NCI-H2081 (cell line): Measurements from ENCODE around the gene SPACA5.
A peak's percentile ranks its signal among the peaks of the same experiment; 100 is the strongest.
"Not testable (repeated sequence)": the region's sequence is repeated elsewhere in the genome, so short reads cannot be mapped to it uniquely, and the experiment has no call there.

ENCODE experiments used
- DNase-seq, 2 experiments: peaks; one replicate each; lab custom pipeline; 2025; lab: John Stamatoyannopoulos, UW

SPACA5 gene

GRCh38 chrX:48006688-48007087 lies at the start of gene SPACA5:
TSS of gene SPACA5 (plus strand) at chrX:48006988. CDS start at chrX:48007803, 815 bp downstream.
- DNase-seq, result not testable (repeated sequence)

- not testable (repeated sequence) for DNase-seq
These were observed 48.6 kb upstream of the SPACA5 start for GRCh38 chrX:47958206-47958605.

GRCh38 chrX:47958761-47959342 lies 47.9 kb upstream of the SPACA5 start:
- DNase-seq, result no peak

DNA sequence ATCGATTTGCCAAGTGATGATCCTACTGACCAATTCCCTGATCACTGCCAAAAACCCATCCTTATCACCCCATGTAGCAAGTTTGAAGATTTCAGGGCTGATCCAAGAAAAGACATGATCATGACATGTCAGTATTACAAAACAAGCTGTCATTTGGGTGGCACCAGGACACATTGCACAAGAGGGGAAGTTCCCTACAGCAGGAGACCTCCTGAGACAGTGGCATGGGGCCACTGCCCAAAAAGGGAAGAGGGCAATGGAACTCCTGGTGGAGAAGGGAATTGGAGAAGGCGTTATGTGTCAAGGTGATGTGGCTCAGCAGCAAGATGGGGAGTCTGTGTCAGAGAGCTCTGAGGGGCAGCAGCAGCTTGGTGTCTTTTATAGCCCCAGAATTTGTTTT lies 46.4 kb upstream of the SPACA5 start:
- no peak for DNase-seq

- DNase-seq, result not testable (repeated sequence)
These were observed 45.0 kb upstream of the SPACA5 start for GRCh38 chrX:47961830-47962229.

DNA sequence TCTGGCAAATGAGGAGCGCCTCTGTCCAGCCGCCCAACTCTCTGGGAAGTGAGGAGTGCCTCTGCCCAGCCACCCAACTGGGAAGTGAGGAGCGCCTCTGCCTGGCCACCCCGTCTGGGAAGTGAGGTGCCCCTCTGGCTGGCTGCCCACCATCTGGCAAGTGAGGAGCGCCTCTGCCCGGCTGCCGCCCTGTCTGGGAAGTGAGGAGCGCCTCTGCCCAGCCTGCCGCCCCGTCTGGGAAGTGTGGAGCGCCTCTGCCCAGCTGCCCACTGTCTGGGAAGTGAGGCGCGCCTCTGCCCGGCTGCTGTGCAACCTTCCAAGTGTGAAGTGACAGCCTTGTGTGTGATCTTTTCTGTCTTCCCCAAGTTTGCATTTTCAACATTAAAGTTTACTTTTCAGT lies 41.3 kb upstream of the SPACA5 start:
- not testable (repeated sequence) for DNase-seq

DNA sequence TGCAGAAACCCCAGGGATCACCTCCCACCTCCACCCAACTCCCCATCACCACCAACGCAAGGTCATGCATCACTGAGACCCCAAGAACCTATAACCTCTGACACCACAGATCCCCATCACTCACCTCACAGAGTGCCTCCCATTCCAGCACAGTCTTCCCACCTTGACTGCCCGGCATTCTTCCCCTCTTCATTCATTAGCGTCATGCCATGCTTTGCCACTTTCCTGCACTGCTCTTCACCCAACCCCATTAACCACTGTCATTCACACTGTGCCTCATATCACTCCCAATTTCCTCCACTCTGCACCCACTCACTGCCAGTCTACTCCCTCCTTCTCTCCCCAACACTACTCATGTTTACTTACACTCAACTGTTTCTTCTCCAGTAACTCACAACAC lies 33.6 kb upstream of the SPACA5 start:
- no peak for DNase-seq

DNA sequence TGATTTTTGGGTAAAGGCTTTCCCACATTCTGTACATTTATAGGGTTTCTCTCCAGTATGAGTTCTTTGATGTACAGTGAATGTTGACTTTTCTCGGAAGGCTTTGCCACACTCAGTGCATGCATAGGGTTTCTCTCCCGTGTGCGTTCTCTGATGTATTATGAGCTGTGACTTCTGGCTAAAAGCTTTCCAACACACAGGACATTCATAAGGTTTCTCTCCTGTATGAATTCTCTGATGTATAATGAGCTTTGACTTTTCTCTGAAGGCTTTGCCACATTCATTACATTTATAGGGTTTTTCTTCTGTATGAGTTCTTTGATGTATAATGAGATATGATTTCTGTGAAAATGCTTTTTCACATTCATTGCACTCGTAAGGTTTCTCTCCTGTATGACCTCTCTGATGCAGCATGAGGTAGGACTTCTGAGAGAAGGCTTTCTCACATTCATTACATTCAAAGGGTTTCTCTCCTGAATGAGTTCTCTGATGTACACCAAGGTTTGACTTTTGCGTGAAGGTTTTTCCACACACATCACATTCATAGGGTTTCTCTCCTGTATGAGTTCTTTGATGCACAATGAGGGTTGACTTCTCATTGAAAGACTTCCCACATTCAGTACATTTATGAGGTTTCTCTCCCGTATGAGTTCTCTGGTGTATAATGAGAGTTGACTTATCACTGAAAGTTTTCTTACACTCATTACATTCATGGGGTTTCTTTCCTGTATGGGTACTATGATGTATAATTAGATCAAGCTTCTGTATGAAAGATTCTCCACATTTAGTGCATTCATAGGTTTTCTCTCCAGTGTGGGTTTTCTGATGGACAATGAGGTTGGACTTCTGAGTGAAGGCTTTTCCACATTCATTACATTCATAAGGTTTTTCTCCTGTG lies 30.3 kb upstream of the SPACA5 start:
- no peak for DNase-seq

GRCh38 chrX:47991263-47992094 lies 15.3 kb upstream of the SPACA5 start:
- DNase-seq, result no peak

- no peak for DNase-seq
These were observed 14.8 kb upstream of the SPACA5 start for GRCh38 chrX:47992095-47992380.

DNA sequence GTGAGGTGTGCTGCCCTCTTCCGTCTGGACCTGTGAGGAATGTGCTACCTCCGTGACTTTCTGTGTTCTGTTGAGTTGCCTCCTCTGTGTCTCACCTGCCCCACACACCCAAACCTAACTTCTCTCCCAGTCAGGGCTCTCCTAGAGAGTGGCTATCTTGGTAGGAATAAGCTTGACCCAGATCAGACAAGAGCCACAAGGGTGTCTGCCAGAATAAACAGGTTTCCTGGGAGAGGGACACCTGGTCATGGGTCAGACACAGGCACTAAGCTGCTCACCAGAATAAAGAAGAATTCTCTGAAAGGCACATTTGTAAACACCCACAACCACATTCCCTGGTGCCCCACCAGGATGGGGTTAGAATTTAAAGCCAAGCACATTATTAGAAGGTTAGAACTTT lies 14.1 kb upstream of the SPACA5 start:
- no peak for DNase-seq

- DNase-seq, result no peak
These were observed 5.5 kb upstream of the SPACA5 start for GRCh38 chrX:48001260-48001659.

- no peak for DNase-seq
These were observed 4.5 kb upstream of the SPACA5 start for GRCh38 chrX:48002319-48002718.

DNA sequence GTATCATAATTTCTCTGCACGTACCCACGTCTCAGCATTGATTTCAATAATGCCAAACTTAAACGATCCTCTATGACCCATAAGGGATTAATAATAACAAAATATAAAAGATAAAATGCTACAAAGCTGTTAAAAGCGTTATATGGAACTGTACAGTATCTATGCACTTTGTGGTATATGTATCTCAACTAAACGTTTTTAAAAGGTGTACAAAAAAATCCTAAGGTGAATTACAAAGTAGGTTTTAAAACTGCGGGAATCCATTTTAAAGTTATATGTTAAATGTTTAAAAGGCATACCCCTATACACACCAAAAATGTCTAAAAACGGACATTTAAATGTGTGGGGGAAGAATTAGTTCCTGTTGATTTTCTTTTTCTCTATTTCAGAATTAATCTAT lies 3.9 kb upstream of the SPACA5 start:
- DNase-seq, result no peak

DNA sequence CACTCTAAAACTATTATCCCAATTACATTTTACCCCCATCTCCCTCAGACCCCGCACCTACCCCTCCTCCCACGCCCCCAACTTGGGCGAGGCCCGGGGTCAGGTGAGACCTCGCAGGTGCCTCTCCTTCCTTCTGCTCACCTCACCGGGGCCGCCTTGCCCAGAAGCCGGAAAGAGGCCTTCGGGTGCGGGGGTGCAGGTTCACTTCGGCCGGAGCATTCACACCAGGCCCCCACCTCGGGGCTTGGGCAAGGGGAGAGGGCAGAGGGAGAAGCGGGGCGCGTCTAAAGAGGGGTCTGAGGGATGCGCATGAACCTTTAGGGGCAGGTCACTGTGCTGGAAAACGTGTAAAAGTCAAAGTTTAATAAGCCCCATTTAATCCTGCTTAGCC lies 3.4 kb upstream of the SPACA5 start:
- no peak for DNase-seq

DNA sequence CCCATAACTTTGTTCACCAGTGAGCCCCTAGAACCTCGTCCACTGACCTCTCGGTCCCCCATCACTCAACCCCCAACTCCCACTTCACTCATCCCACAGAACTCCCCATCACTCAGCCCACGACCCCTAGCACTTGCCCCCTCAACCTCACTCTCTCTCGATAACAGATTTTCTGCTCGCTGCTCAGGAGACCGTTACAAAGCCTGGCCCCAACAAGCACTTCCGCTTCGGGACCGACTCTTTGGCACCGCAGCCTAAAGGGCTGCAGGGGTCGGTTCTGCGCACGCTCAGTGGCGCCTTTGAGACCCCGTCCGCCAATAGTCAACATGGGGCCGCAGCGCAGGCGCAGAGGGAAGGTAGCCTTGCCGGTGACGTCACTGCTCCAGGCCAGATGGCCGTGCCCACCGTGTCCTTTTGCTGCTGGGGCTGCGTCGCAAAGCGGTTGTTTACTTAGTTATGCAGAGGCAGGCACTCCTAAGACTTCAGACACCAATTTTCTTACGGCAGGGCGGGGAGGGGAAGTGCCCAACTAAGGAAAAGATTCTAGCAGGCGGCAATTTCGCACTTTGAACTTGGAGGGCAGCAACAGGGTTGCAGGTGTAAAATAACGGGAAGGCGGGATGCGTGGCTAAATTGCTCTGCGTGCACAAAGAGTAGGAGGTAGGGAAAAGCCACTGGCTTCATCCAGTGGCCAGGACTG lies 2.9 kb upstream of the SPACA5 start, which contains the start of gene ZNF182:
TSS of gene ZNF182 (minus strand) at position 232 of the 700 bp plus-strand sequence. CDS start 1,380 bp downstream, outside the sequence.
- DNase-seq, result peak; percentile 91 to 94

DNA sequence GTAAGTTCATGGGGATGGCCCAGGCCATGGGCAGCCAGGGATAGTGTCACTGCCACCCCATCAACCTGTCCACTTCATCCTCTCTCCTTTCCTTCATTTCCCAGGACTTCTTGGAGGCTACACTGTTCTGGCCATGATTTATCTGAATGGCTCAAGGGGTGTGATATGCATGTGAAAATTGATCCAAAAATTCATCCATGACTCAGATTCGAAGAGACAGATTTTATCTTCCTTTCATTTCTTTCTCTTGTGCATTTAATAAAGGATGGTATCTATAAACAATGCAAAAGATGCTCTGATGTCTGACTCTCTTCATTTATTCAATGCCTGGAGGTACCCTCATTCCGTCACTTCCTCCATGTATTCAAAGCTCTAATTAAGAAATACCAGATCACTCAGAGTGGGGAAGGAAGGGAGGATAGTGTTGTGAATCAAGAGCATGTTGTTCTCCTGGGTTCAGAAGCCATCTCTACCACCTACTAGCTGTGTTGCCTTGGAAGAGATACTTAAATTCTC lies 2.7 kb downstream of the SPACA5 start:
- DNase-seq, result not testable (repeated sequence)

GRCh38 chrX:48016583-48017310 lies 10.0 kb downstream of the SPACA5 start:
- not testable (repeated sequence) for DNase-seq

- DNase-seq, result not testable (repeated sequence)
These were observed 13.1 kb downstream of the SPACA5 start for GRCh38 chrX:48019892-48020291.

GRCh38 chrX:48020472-48020871 lies 13.7 kb downstream of the SPACA5 start:
- DNase-seq, result not testable (repeated sequence)
